HG02852 (cell line): ENCODE measurements around the gene MRPL14.

Experiments used
- ATAC-seq: cut with Tn5 transposase; IDR thresholded peaks from one replicate; pipeline ENCODE4 v1.9.1; 2021; ENCODE audit warnings: mild to moderate bottlenecking, moderate library complexity; ENCODE audit not compliant: unreplicated experiment

MRPL14 gene

DNA sequence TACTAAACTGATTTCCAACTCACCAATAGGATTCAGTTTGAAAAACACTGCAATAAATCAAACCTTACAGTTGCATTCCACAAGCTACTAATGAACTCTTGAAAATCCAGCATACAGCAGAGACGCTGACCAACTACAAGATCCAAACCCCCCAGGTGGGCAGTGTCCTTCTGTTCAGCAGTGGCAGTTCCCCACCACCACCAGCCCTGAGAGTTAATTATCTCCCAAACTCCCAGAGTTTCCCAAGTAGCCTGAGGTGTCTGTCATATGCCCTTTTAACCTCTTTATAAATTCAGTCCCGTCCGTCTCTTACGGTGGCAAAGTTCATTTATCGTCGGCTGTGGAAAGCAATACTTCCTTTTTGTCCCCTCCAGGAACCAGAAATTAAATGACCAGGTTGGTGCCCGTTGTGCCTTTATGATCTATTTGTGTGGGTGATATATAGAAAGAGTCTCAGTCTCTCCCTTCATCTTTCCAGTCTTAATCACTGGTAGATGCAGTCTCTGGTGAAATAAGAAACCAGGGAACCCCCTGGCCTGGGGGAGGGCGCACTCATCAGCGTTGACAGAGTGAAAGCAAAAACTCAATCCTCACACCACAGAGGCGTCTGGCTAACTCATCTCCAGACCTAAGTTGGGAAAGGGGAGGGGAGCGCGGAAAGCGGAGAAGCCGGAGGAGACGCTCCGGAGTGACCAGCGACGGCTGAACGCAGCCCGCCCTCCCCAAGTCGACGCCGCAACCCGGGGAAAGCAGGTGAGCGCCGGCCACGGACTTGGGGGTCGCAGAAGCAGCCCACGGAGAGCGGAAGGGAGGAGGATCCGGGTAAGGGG lies 717 bp downstream of the MRPL14 start:
- peak; percentile 56 for ATAC-seq

DNA sequence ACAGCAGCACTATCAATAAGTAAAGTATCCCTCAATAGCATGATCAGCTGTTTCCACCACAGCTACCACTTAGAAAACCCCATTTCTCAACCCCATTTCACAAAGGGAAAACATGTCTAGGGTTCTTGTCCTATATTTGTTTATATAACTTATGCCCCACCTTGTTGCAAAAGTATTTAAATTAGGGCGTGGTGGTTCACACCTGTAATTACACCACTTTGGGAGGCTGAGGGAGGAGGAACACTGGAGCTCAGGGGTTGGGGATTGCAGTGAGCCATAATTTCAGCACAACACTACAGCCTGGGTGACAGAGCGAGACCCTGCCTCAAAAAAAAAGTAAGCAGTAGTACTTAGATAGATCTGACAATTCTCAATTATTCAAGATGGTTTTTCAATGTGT lies 3.7 kb downstream of the MRPL14 start:
- no peak for ATAC-seq

DNA sequence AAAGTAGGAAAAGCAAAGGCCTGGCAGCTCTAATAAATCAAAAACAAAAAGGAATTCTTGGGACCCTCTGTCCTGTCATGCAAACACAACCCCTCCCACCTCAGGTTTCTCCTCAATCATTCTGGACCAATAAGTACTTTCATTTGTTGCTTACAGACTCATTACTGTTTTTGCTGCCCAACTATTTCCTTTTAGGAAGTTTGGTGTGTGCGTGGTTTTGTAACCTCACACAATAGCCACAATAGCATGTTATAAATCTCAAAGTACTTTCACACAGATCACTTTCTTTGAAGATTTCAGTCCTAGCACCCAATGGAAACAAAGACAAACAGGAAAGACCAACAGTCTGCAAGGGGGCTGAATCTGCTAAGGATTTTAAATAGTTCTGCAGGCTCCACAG lies 4.5 kb downstream of the MRPL14 start:
- no peak for ATAC-seq

DNA sequence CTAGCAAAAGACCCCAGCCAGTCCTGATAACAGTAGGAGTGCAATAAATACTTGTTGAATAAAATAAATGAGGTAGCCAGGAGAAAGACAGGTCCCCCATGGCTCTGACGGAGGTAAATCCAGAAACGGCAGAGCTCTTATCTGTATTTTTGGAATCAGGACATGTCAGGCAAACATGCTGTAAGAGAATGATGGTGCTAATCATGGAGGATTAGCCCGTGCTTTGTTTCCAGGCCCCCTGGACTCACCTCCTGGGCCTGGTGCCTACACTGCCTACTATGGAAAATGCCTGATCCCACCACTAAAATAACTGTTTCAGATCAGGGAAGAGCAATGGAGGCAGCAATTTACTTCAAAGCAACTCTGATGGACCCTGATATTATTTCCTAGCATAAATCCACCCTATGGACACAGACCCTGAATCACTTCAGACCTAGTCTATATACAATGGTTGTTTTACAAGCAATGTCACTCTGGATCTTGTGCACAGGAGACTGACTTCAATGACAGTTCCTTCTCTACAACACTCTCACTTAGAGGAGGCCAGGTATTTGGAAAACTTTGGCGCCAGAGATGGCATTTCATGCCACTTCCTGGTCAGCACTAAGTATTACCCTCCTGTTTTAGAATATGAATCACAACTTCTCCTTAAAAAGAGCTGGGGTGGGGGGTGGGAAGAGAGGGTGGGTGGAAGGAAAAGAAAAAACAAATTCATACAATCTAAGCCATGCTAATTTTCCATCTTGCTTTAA lies 6.4 kb downstream of the MRPL14 start:
- no peak for ATAC-seq

DNA sequence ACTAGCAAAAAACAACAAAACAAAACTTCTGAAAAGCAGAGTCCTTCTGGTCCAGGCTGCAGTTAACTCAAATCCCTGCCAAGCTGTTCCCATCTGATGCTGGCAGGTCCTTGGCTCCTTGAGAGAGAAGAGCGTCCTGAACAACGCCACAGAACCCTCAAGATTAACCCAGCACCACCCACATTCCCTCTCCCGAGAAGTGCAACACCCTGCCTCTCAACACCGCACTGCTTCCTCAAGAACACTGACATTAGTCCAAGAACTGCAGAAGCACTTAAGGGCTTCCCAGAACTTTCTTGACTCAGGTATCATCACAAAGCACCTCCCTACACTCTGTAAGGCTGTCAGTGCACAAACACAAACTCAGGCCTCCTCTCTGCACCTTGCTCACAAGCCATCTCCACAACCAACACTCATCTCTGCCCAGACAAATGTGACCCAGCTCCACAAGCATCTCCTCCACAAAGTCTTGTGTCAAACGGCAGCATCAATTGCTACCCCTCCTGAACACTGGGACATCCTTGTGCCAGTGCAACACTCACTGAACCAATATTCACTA lies 7.5 kb downstream of the MRPL14 start:
- ATAC-seq, result no peak

DNA sequence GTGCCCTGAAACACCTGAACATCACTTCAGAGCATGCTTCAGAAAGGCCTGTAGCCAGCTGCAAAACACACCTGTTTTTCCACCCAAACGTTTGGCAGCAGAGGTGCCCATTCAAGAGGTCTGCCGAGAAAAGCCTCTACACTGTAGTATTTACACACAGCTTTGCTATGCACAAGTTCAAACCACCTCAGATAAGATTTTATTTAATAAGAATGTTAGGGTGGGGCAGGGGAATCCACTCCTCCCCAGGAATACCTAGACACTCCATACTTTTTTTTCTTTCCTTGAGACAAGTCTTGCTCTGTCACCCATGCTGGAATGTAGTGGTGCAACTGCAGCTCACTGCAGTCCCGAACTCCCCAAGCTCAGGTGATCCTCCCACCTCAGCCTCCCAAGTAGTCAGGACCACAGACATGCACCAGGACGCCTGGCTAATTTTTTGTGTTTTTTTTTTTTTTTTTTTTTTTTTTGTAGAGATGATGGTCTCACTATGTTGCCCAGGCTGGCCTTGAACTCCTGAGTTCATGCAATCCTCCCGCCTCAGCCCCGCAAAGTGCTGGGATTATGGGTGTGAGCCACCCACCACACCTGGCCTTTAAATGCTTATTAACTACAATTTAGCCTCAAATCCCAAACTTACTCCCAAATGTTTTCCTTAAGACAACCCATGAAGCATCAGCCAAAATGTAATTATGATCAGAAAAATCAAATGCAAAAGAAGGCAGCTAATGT lies 9.7 kb downstream of the MRPL14 start:
- no peak for ATAC-seq

DNA sequence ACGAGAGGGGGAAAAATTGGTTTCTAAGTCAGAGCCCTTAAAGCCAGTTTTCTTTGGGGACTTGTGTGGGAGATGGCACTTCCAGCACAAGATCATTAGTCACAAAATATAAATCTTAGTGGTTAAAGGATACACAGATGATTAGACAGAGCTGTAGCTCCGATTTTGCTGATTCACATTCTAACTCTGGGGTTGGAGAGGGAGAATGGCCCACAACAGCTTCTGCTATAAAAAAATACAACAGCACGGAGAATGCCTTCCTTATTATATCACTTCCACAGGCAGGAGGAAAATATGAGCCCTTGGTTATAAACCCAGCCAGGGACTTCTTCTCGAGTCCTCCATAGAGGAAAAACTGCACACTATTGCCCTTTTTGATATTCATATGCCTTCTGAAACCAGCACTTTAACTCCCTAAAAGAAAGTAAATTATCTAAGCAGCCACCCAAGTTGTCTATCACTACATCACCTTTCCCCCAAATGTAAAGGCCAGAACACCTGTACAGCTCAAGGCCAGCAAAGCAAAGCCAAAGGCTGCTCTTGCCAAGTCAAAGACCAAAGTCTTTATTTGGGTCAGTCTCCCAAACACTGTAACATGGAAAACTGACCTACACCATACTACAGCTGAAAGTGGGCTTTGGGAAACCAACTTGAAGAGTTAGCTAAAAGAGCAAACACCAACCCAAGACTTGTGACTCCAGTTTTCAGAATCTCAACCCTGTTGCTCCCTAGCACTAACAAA lies 10.4 kb downstream of the MRPL14 start:
- ATAC-seq, result no peak

DNA sequence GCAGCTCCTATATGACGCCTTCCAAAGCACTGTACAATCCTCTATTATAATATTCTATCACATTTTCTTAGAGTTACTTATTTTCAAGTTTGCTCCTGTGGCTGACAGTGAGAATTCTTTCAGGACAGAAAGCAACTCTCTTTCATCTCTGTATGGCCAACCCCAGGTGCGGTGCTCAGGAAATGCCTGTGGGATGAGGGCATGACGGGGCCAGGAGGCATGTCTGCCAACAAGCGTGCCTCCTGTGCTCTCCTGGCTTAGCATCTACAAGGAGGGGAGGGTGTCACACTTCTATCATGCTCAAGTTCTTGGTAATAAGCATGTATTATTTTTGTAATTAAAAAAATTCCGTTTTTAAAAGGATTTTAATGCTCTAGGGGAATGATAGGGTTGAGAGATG lies 11.4 kb downstream of the MRPL14 start:
- ATAC-seq, result no peak

DNA sequence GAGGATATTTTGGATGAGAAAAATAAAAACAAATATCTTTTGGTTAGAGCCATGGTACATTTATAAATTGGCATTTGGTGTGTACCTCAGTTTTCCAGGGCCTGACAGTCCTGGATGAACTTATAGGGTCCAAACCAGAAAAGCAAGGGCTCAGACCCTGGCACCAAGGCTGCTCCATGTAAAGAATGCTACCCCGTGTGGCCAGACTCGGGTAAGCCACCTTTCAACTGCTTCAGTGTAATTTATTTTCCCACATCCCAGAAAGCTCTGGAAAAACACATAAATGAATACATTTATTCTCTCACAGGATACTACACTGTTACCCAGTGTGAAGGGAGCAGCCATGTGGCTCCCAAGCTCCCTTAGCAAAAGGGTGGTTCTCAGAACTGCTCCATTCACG lies 13.8 kb downstream of the MRPL14 start:
- ATAC-seq, result no peak

DNA sequence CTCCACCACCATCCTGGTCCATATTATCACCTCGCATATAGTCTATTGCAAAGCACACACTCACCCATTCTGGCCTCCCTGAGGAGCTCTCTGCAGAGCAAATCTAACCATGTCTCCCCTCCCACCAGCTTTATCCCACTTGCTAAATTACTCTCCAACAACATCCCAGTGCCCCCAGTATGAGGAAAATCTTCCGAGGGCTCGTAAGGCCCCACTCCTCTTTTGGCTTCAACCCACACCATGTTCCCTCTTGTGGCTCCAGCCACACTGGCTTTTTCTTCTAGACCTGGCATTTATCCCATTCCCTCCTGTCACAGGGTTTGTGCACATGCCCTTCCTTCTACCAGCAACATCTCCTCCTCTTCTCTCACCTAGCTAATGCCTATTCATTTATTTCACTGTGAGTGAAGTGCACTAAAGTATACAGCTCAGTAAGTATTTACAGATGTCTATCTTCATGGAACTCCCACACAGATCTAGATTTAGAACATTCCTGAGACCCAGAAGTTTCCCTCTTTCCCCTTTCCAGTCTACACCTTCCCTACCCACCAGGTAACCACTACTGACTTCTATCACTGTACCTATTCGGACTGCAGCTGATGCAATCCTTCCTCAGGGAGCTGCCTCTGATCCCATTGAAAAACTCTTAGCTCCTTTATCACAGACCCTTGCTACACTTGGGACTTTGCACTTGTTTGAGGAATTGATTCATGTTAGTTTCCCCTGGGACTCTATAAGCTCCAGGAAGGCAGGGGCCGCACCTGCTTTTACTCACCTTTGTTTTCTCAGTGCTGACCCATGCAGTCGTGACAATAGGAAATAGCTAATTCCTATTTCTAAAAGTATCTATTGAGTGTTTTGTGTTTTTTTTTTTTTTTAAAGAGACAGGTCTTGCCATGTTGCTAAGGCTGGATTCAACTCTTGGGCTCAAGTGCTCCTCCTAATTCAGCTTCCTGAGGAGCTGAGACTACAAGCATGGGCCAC lies 15.5 kb downstream of the MRPL14 start:
- ATAC-seq, result no peak

DNA sequence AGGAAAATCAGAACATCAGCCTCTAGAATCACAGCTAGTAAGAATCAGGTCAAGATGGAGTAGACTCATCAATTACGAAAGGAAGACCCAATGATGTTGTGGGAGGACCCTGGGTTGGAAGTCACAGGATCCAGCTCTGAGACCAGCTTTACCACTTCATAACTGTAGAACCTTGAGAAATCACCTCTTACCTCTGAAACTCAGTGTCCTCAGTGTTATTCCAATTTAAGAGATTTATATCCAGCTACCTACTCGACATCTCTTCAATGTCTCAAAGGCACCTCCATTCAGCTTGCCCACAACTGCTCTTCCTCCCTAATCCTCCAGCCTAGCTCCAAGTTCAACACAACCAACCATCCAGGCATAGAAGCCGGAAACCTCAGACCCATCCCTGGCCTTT lies 16.3 kb downstream of the MRPL14 start:
- no peak for ATAC-seq

DNA sequence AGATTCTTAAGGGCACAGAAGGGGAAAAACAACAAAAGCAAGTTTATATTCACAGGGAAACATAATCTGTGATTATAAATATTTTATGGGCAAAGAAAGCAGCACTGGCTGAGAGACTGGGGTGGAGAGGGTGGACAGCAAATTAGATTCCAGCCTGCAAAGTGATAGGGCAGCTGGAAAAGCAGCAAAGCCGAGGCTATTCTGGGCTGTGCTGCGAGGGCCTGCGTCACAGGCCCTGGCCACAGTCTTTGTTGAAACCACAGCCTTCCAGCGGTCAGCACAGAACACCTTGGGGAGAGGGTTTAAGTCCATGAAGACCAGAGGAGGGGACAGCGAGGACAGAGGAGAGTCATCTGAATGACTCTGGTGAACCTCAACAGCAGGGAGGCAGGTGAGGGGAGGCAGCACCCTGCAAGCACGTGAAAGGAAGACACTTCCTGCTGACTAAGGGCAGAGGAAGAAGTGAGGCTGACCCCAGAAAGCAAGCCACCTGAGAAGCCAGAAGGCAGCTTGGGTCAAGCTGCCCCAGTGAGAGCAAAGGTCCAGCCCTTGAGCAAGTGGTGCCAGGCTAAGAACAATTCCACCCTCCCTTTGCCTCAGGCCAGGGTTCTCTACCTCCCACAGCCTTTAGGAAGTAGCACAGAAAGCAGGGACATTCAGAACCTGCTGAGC lies 17.1 kb downstream of the MRPL14 start:
- no peak for ATAC-seq

DNA sequence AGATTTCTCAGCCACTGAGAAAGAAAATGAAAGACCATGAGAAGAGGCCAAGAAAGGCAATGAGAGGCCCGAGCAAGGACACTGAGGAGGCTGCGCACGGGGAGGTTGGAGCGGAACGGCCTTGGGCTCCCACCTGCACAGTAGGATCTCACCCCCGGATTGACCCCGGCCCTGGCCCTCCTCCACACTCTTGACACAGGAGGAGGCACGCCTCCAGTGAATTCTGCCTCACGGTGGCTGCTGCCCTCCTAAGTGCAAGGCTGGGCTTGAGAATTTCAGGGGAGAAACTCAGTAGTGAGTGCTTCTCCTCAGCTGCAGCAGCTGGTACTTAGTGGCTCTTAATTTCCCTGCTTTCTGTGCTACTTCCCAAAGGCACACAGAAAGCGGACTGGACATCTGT lies 18.0 kb downstream of the MRPL14 start:
- ATAC-seq, result no peak

DNA sequence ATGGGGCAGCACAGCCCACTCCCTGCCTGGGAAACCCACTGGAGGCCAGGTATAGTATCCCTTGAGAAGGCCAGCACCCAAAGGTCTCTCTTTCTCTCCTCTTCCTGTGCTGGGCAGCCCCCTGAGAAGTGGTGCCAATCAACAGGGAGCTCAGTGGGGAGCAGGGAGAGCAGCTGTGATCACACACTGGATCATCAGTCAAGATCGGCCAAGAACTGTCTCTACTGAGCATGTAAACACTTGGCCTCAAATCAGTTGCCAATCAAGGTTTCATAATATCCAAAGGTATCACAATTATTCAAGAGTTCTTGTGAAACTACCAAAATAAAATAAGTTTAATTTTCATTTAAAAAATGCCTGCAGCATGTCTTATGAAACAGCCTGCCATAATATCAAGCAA lies 18.8 kb downstream of the MRPL14 start:
- ATAC-seq, result no peak

DNA sequence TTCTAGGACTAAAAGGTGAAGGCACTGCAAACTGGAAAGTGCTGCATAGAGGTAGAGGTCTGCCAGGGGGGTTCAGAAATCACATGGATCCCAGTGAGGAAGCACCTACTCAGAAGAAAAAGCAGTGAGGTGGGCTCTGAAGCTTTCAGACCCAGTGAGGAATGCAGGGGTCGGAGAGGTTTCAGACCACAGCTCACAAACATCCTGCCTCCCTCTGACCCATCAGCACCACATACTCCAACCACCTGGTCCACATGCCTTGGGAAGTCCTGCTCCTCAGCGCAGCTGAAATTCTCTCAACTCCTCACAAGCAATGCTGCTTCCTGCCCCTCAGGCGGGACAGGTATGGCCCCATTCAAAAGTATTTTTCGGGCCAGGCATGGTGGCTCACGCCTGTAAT lies 20.2 kb downstream of the MRPL14 start:
- no peak for ATAC-seq

DNA sequence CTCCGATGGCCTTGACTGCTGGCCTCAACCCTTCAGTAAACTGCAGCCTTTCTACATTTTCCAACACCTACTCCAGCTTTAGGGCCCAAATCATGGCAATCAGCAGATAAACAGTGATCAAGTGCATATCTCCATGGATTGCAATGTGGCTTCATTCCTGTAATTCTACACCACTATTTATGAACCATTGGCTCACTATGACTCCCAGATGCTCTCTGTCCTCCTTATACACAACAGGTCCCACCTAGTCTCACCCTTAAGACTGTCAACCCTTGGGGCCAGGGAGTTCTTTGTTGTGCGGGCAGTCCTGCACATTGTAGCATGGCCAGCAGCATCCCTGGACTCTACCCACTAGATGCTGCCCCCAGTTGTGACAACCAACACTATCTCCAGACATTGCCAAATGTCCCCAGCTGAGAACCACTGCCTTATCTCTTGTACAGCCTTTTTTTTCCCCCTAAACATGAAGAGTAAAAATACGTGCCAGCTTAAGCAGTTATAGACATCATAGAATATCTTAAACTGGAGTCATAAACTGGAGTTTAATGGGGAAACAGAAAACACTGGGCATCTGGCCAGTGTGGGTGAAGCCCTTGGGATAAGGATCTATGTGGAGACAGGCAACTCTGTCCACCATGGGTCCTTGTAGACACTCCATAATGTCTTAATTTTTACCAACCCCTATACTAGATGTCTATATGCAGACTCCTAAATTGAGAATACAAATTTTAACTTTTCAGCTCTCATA lies 21.1 kb downstream of the MRPL14 start:
- ATAC-seq, result no peak

DNA sequence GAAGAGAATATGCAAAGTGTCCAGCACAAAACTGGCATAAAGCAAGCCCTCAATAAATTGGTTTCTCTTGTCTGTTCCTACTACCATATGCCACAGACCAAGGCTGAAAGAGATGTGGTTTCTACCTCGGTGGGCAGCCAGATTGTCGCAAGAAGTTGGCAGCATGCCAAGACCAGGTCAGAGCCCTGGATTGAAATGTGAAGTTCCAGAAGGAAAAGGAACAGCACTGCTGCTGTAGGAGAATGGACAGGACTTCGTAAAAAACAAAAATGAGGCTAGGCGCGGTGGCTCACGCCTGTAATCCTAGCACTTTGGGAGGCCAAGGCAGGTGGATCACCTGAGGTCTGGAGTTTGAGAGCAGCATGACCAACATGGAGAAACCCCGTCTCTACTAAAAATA lies 22.1 kb downstream of the MRPL14 start:
- ATAC-seq, result no peak

DNA sequence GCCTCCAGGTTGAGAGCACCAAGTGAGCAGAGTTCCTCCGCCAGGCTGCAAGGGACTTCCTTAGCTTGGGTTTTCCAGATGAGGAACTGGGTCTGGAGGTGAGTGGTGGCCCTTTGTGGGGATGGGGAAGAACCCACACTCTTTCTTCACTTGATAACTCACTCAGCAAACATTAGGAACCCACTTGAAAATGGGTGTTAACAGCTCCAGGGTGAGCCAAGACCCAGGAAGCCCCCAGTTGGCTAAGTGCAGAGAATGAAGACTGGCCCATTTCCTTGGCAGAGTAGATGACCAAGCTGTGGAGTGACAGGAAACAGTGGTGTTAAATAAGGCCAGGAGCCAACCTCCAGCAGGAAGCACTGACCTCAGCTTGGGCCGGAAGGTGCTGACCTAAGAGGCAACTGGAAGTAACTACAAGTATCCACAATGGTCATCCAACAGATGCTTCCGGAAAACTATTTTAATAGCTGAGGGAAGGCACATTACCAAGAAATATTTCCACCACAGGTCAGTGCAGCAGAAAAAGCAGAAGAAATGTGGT lies 22.7 kb downstream of the MRPL14 start:
- ATAC-seq, result no peak
